Trophoblast cell (in vitro differentiated cells and primary cell): Measurements from ENCODE around the gene PGAP2.

ENCODE experiments used
- DNase-seq, 2 donors: peaks; one replicate each; pipeline ENCODE4 v3.0.0-alpha.2; 2016
- H2AFZ ChIP-seq: 2 replicates; pipeline ENCODE4 v1.6.1; 2013; ENCODE audit warnings: low read length, moderate library complexity, mild to moderate bottlenecking; ENCODE audit not compliant: insufficient read depth, poor library complexity
- H2AK5ac ChIP-seq: 2 replicates; pipeline ENCODE4 v1.6.1; 2013; ENCODE audit warnings: mild to moderate bottlenecking, low read length
- H2BK120ac ChIP-seq: 2 replicates; pipeline ENCODE4 v1.6.1; 2013; ENCODE audit warnings: low read length, mild to moderate bottlenecking, moderate library complexity; ENCODE audit not compliant: insufficient read depth, poor library complexity
- H2BK12ac ChIP-seq: 2 replicates; pipeline ENCODE4 v1.6.1; 2013; ENCODE audit warnings: mild to moderate bottlenecking, low read length, moderate library complexity
- H2BK5ac ChIP-seq: 2 replicates; pipeline ENCODE4 v1.6.1; 2013; ENCODE audit warnings: low read length, low read depth, moderate library complexity, mild to moderate bottlenecking; ENCODE audit not compliant: poor library complexity
- H3K14ac ChIP-seq: 2 replicates; pipeline ENCODE4 v1.6.1; 2013; ENCODE audit warnings: mild to moderate bottlenecking, low read length
- H3K18ac ChIP-seq: 2 replicates; pipeline ENCODE4 v1.6.1; 2013; ENCODE audit warnings: mild to moderate bottlenecking, low read length
- H3K23ac ChIP-seq: 2 replicates; pipeline ENCODE4 v1.6.1; 2013; ENCODE audit warnings: low read length
- H3K27ac ChIP-seq: 2 replicates; pipeline ENCODE4 v1.5.1; 2013; ENCODE audit warnings: low read depth, mild to moderate bottlenecking, inconsistent platforms, low read length, moderate library complexity
- H3K27me3 ChIP-seq: 2 replicates; pipeline ENCODE4 v1.6.1; 2013; ENCODE audit warnings: inconsistent platforms, mild to moderate bottlenecking, low read length, moderate library complexity; ENCODE audit not compliant: insufficient read depth
- H3K36me3 ChIP-seq, 2 experiments: 1 replicate in 1 of 2; 2 replicates in 1 of 2; pipeline ENCODE4 v1.6.1; 2013; ENCODE audit warnings: low read length in 2 of 2, mild to moderate bottlenecking in 2 of 2, moderate library complexity in 1 of 2; ENCODE audit not compliant: insufficient read depth in 2 of 2, control insufficient read depth in 1 of 2
- H3K4ac ChIP-seq: 2 replicates; pipeline ENCODE4 v1.6.1; 2013; ENCODE audit warnings: low read depth, mild to moderate bottlenecking, low read length, moderate library complexity
- H3K4me1 ChIP-seq, 2 experiments: 1 replicate in 1 of 2; 2 replicates in 1 of 2; pipeline ENCODE4 v1.6.1; 2013; ENCODE audit warnings: low read length in 2 of 2, mild to moderate bottlenecking in 2 of 2, moderate library complexity in 1 of 2; ENCODE audit not compliant: insufficient read depth in 2 of 2, control insufficient read depth in 1 of 2
- H3K4me2 ChIP-seq: 2 replicates; pipeline ENCODE4 v1.6.1; 2013; ENCODE audit warnings: inconsistent platforms, mild to moderate bottlenecking, low read length, moderate library complexity
- H3K4me3 ChIP-seq: 2 replicates; pipeline ENCODE4 v1.5.1; 2013; ENCODE audit warnings: mild to moderate bottlenecking, low read depth, low read length, inconsistent platforms
- H3K79me1 ChIP-seq: one replicate; pipeline ENCODE4 v1.6.1; 2013; ENCODE audit warnings: low read length
- H3K79me2 ChIP-seq: 2 replicates; pipeline ENCODE4 v1.6.1; 2013; ENCODE audit warnings: low read length, mild to moderate bottlenecking; ENCODE audit not compliant: control insufficient read depth, insufficient read depth, poor library complexity
- H3K9ac ChIP-seq: 2 replicates; pipeline ENCODE4 v1.6.1; 2013; ENCODE audit warnings: mild to moderate bottlenecking, low read length
- H3K9me3 ChIP-seq: 2 replicates; pipeline ENCODE4 v1.6.1; 2013; ENCODE audit warnings: low read depth, mild to moderate bottlenecking, control low read depth, inconsistent platforms, low read length; ENCODE audit not compliant: insufficient read depth
- H4K12ac ChIP-seq: 2 replicates; pipeline ENCODE4 v1.6.1; 2013; ENCODE audit warnings: low read depth, mild to moderate bottlenecking, low read length, moderate library complexity
- H4K8ac ChIP-seq: 2 replicates; pipeline ENCODE4 v1.6.1; 2013; ENCODE audit warnings: low read depth, mild to moderate bottlenecking, low read length, moderate library complexity
- H4K91ac ChIP-seq: one replicate; pipeline ENCODE4 v1.6.1; 2013; ENCODE audit warnings: low read depth, mild to moderate bottlenecking, low read length, moderate library complexity
- WGBS: extraction: QIAGEN DNeasy Blood & Tissue Kit; methylation state at CpG from one replicate; pipeline ENCODE4 v1.1.7; 2013; ENCODE audit warnings: missing lambda C conversion rate; ENCODE audit not compliant: insufficient read length, insufficient coverage; ENCODE audit errors: extremely low coverage; 5-methylcytosine and 5-hydroxymethylcytosine counted together

Gene PGAP2

DNA sequence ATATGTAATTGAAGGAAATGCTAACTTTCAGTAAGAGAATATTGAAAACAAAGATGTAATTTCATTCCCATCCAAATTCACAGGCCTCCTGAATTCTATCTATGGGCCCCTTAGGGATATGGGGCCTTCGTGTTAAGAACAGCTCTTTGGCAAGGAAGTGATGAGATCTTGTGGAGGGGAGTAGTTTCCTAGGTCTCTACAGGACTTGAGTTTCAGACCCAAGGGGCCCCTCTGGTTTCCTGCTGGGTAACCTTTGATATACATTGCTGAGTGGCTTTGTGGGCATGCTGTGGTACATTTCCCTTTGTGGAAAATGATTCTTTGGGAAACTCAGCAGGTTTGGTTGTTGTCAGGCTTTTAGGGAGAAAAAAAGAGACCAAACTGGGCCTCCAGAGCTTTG lies 53.3 kb downstream of the PGAP2 start:
- Histone ChIP-seq H4K12ac (no peak overlapping the region), H3K18ac (no peak overlapping the region), H3K4me2 (no peak overlapping the region), H4K91ac (no peak overlapping the region), H2AK5ac (no peak overlapping the region), H3K9me3 (no peaks in the 10 kb centered on the region), H2AFZ (no peak overlapping the region), H3K4me1 (peaks cover 14% of the 10 kb centered on the region in 2 experiments), H2BK5ac (no peak overlapping the region), H3K4me3 (no peak overlapping the region), H4K8ac (no peak overlapping the region), H3K79me2 (no peaks in the 10 kb centered on the region), H3K4ac (no peak overlapping the region), H2BK120ac (no peak overlapping the region), H3K27me3 (no peaks in the 10 kb centered on the region), H3K9ac (no peak overlapping the region), H2BK12ac (no peak overlapping the region), H3K79me1 (no peaks in the 10 kb centered on the region), H3K23ac (no peak overlapping the region), H3K14ac (no peak overlapping the region), H3K27ac (no peak overlapping the region), H3K36me3 (no peaks in the 10 kb centered on the region)
- no CpG with 5 or more reads among the region's 1 CpG for WGBS
- DNase-seq = no peak

DNA sequence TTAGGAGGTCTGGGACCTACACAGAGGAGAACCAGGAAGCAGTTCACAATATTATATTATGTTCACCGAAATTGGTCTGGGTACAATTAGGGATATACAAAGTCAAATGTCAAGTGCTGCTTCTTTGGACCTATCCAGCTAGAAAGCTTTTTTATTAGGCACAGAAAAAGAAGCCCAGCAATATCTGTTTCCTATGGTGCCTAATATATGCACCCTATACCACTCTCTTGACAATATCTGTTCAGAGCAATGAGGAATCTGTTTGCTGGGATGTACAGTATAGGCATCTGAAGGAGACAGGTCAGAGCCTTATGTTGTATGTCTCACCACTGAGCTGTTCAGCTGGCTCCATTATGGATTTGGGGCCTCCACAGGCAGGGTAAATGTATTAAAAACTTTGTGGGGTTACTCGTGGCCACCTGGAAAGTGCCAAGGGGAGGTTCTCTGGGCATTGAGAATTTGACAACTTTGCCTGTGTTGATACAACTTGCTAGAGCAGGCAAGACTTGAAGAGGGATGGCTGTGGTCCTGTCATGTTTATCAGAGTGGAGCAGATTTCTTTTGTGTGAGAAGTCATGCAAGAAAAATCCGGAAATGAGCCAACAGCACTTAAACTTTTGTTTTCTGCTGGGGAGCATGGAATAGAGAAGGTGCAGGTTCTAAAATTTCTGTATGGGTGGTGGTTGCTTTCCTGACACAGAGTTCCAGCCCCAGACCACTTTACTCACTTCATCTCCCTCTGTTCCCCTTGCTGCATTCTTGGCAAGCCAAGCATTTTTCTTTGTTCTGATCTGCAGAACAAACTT lies 57.2 kb downstream of the PGAP2 start:
- H2AK5ac ChIP-seq = no peak overlapping the region

GRCh38 chr11:3866206-3866605 lies 57.8 kb downstream of the PGAP2 start:
- no peak overlapping the region for H3K9ac ChIP-seq
- WGBS = no CpG with 5 or more reads among the region's 5 CpGs

More for the DNA sequence above, 57.2 kb downstream of the PGAP2 start:
- Histone ChIP-seq H3K9ac (no peak overlapping the region), H3K14ac (no peak overlapping the region), H2BK120ac (no peak overlapping the region), H3K4ac (no peak overlapping the region), H2AFZ (no peak overlapping the region), H3K18ac (no peak overlapping the region), H2BK5ac (no peak overlapping the region), H3K79me2 (no peaks in the 10 kb centered on the region), H3K4me3 (no peak overlapping the region), H3K27me3 (no peaks in the 10 kb centered on the region), H3K79me1 (no peaks in the 10 kb centered on the region), H3K4me1 (peaks cover 14 to 16% of the 10 kb centered on the region in 2 experiments), H4K91ac (no peak overlapping the region), H3K27ac (peak overlapping the region; percentile 24), H4K12ac (no peak overlapping the region), H3K9me3 (peaks cover 2% of the 10 kb centered on the region), H3K23ac (no peak overlapping the region), H2BK12ac (no peak overlapping the region), H4K8ac (no peak overlapping the region), H3K4me2 (peak overlapping the region; percentile 24), H3K36me3 (no peaks in the 10 kb centered on the region)
- WGBS = no CpG with 5 or more reads among the region's 3 CpGs
- peak; percentile 12 to 66 for DNase-seq

GRCh38 chr11:3866836-3867208 lies 58.5 kb downstream of the PGAP2 start:
- Histone ChIP-seq H3K18ac (no peak overlapping the region), H3K9me3 (peaks cover 2% of the 10 kb centered on the region), H3K27me3 (no peaks in the 10 kb centered on the region), H3K4me1 (peaks cover 13 to 14% of the 10 kb centered on the region in 2 experiments), H3K4me3 (no peak overlapping the region), H2AK5ac (no peak overlapping the region), H4K91ac (no peak overlapping the region), H2BK12ac (no peak overlapping the region), H2BK5ac (no peak overlapping the region), H4K12ac (no peak overlapping the region), H4K8ac (no peak overlapping the region), H3K36me3 (no peaks in the 10 kb centered on the region), H3K27ac (no peak overlapping the region), H3K4me2 (no peak overlapping the region), H3K9ac (no peak overlapping the region), H2AFZ (no peak overlapping the region), H2BK120ac (no peak overlapping the region), H3K14ac (no peak overlapping the region), H3K4ac (no peak overlapping the region), H3K79me2 (no peaks in the 10 kb centered on the region), H3K79me1 (no peaks in the 10 kb centered on the region), H3K23ac (no peak overlapping the region)
- no peak for DNase-seq

More at GRCh38 chr11:3866206-3866605, 57.8 kb downstream of the PGAP2 start:
- peaks cover 2% of the 10 kb centered on the region for H3K9me3 ChIP-seq
- no peak overlapping the region for H3K18ac ChIP-seq
- H2BK120ac ChIP-seq = no peak overlapping the region
- no peak overlapping the region for H3K23ac ChIP-seq
- H4K12ac ChIP-seq = no peak overlapping the region
- peak; percentile 26 to 69 for DNase-seq
- no peak overlapping the region for H3K14ac ChIP-seq
- no peak overlapping the region for H2BK5ac ChIP-seq
- no peak overlapping the region for H3K4me3 ChIP-seq
- no peak overlapping the region for H4K91ac ChIP-seq
- H4K8ac ChIP-seq = no peak overlapping the region
- H3K27me3 ChIP-seq = no peaks in the 10 kb centered on the region
- no peak overlapping the region for H2AK5ac ChIP-seq
- no peak overlapping the region for H3K4ac ChIP-seq
- H3K4me1 ChIP-seq = peaks cover 14 to 15% of the 10 kb centered on the region in 2 experiments
- H3K27ac ChIP-seq = peak overlapping the region; percentile 1
- no peak overlapping the region for H2AFZ ChIP-seq
- H3K79me1 ChIP-seq = no peaks in the 10 kb centered on the region
- H3K79me2 ChIP-seq = no peaks in the 10 kb centered on the region
- no peak overlapping the region for H2BK12ac ChIP-seq
- no peaks in the 10 kb centered on the region for H3K36me3 ChIP-seq
- no peak overlapping the region for H3K4me2 ChIP-seq
